Thoracic aorta (tissue), 2 donors: ENCODE data around the gene SORBS2. TPM values are rescaled to one million over a fixed set of nuclear protein-coding genes. Genes with fewer than 3 reads are reported as not detected.

Experiments
- ATAC-seq: fragments of 150-250 bp; one replicate; pipeline ENCODE4 v1.8.0; 2017; ENCODE audit warnings: low read depth; ENCODE audit not compliant: insufficient number of reproducible peaks, low FRiP score
- DNase-seq: peaks from one replicate; pipeline ENCODE4 v3.0.0-alpha.2; 2020; ENCODE audit warnings: low spot score
- H3K27ac ChIP-seq, 2 donors: fragments of 200-600 bp; sonication (generic); 1 replicate in 1 of 2; 2 replicates in 1 of 2; pipeline ENCODE4 v1.5.1; 2016; ENCODE audit warnings: mild to moderate bottlenecking in 2 of 2, moderate library complexity in 2 of 2
- H3K27me3 ChIP-seq: fragments of 200-600 bp; sonication (generic); replicated peaks from 2 replicates; pipeline ENCODE4 v1.6.0; 2016; ENCODE audit warnings: mild to moderate bottlenecking; ENCODE audit not compliant: insufficient read depth
- H3K36me3 ChIP-seq: fragments of 200-600 bp; sonication (generic); one replicate; pipeline ENCODE4 v1.5.1; 2016
- H3K4me1 ChIP-seq, 2 donors: fragments of 200-600 bp; sonication (generic); 1 replicate in 1 of 2; 2 replicates in 1 of 2; pipeline versions ENCODE4 v1.5.1 to v1.6.0; 2016; ENCODE audit warnings: low read depth in 2 of 2, mild to moderate bottlenecking in 1 of 2; ENCODE audit not compliant: control insufficient read depth in 1 of 2
- H3K4me3 ChIP-seq: fragments of 200-600 bp; sonication (generic); 2 replicates; pipeline ENCODE4 v1.5.1; 2016; ENCODE audit warnings: mild to moderate bottlenecking
- H3K9me3 ChIP-seq: fragments of 200-600 bp; sonication (generic); 2 replicates; pipeline ENCODE4 v1.5.1; 2016
- CTCF ChIP-seq: fragments of 200-600 bp; sonication (generic); IDR thresholded peaks from one replicate; pipeline ENCODE4 v1.5.1; 2019; ENCODE audit warnings: antibody characterized with exemption
- total RNA-seq, 2 donors: library from RNA; depleted of rRNA; stranded (reverse); fragments of >200 nt; gene quantifications; one replicate each; pipeline versions ENCODE4 v1.1.0 to v1.2.3, GENCODE V29; 2016

Gene SORBS2
- total RNA-seq, 2 donors from 2014 or later, result 268 to 443 TPM

GRCh38 chr4:185685804-185686203 lies 126.2 kb downstream of the SORBS2 start:
- DNase-seq (no peak), ATAC-seq (no peak)
- H3K27me3 ChIP-seq, result no peaks in the 10 kb centered on the region
- no peaks in the 10 kb centered on the region for H3K9me3 ChIP-seq
- peak overlapping the region; percentile 47 to 75 for H3K27ac ChIP-seq
- H3K36me3 ChIP-seq, result no peaks in the 10 kb centered on the region
- TF ChIP-seq CTCF, result no peak
- H3K4me1 ChIP-seq, result peaks cover 14 to 18% of the 10 kb centered on the region in 2 donors
- no peak overlapping the region for H3K4me3 ChIP-seq

- Histone ChIP-seq H3K9me3 (no peaks in the 10 kb centered on the region), H3K4me1 (peaks cover 14 to 29% of the 10 kb centered on the region in 2 donors), H3K27me3 (no peaks in the 10 kb centered on the region), H3K4me3 (no peak overlapping the region), H3K36me3 (no peaks in the 10 kb centered on the region), H3K27ac (no peak overlapping the region)
- ATAC-seq, result no peak
- DNase-seq, result no peak
- no peak for TF ChIP-seq CTCF
Measured at GRCh38 chr4:185683896-185684295, 128.1 kb downstream of the SORBS2 start.

- Histone ChIP-seq H3K36me3 (no peaks in the 10 kb centered on the region), H3K4me1 (peaks cover 14 to 29% of the 10 kb centered on the region in 2 donors), H3K4me3 (no peak overlapping the region), H3K9me3 (no peaks in the 10 kb centered on the region), H3K27me3 (no peaks in the 10 kb centered on the region), H3K27ac (no peak overlapping the region)
- no peak for ATAC-seq
- no peak for DNase-seq
- no peak for TF ChIP-seq CTCF
Measured at GRCh38 chr4:185683222-185683621, 128.8 kb downstream of the SORBS2 start.

GRCh38 chr4:185682236-185682635 lies 129.8 kb downstream of the SORBS2 start:
- H3K4me1 ChIP-seq, result peaks cover 14 to 29% of the 10 kb centered on the region in 2 donors
- TF ChIP-seq CTCF, result no peak
- no peak overlapping the region for H3K4me3 ChIP-seq
- H3K27ac ChIP-seq, result no peak overlapping the region
- ATAC-seq, result no peak
- DNase-seq, result no peak
- no peaks in the 10 kb centered on the region for H3K27me3 ChIP-seq
- no peaks in the 10 kb centered on the region for H3K9me3 ChIP-seq
- H3K36me3 ChIP-seq, result no peaks in the 10 kb centered on the region

GRCh38 chr4:185681604-185682003 lies 130.4 kb downstream of the SORBS2 start:
- ATAC-seq (no peak), DNase-seq (no peak)
- Histone ChIP-seq H3K27me3 (no peaks in the 10 kb centered on the region), H3K36me3 (no peaks in the 10 kb centered on the region), H3K9me3 (no peaks in the 10 kb centered on the region), H3K4me1 (peaks cover 14 to 29% of the 10 kb centered on the region in 2 donors), H3K27ac (no peak overlapping the region), H3K4me3 (no peak overlapping the region)
- no peak for TF ChIP-seq CTCF
